Heart right ventricle (tissue), 16 donors: ENCODE results near the gene MAPK8IP3. TPM values are rescaled to one million over a fixed set of nuclear protein-coding genes. Genes with fewer than 3 reads are reported as not detected.

ENCODE experiments used
- ATAC-seq, 8 donors: fragments of 200-7000 bp; cut with Tn5 transposase; one replicate each; pipeline ENCODE4 v1.9.1; 2020; ENCODE audit warnings: mild to moderate bottlenecking in 8 of 8, moderate library complexity in 8 of 8, moderate number of reproducible peaks in 1 of 8
- DNase-seq, 2 donors: peaks; one replicate each; pipeline ENCODE4 v3.0.0-alpha.2; 2020
- H3K27ac ChIP-seq, 10 donors: fragments of 200-600 bp; sonication (generic) in 2 of 10; one replicate each; pipeline versions ENCODE4 v1.5.0 to v1.8.0; 2020 to 2022; ENCODE audit warnings: mild to moderate bottlenecking in 3 of 10
- H3K27me3 ChIP-seq, 7 donors: fragments of 200-600 bp; one replicate each; pipeline ENCODE4 v1.8.0; 2021 to 2022; ENCODE audit warnings: mild to moderate bottlenecking in 2 of 7
- H3K36me3 ChIP-seq, 9 donors: fragments of 200-600 bp; sonication (generic) in 1 of 9; one replicate each; pipeline versions ENCODE4 v1.5.0 to v1.8.0; 2020 to 2022; ENCODE audit warnings: mild to moderate bottlenecking in 2 of 9
- H3K4me1 ChIP-seq, 9 donors: fragments of 200-600 bp; sonication (generic) in 1 of 9; one replicate each; pipeline versions ENCODE4 v1.5.0 to v1.8.0; 2020 to 2022; ENCODE audit warnings: mild to moderate bottlenecking in 4 of 9
- H3K4me3 ChIP-seq, 10 donors: fragments of 200-600 bp; sonication (generic) in 2 of 10; one replicate each; pipeline versions ENCODE4 v1.5.0 to v1.8.0; 2020 to 2022; ENCODE audit warnings: mild to moderate bottlenecking in 7 of 10, moderate library complexity in 2 of 10
- H3K9me3 ChIP-seq, 11 donors: fragments of 200-600 bp in 10 of 11; sonication (generic) in 2 of 11; one replicate each; pipeline versions ENCODE4 v1.5.0 to v1.8.0; 2013 to 2022; ENCODE audit warnings: mild to moderate bottlenecking in 2 of 11, control low read depth in 1 of 11, moderate library complexity in 1 of 11
- WGBS, 2 donors: extraction: QIAGEN DNeasy Blood & Tissue Kit; methylation state at CpG; one replicate each; pipeline ENCODE4 v1.1.7; 2013; ENCODE audit warnings: inconsistent platforms in 1 of 2; 5-methylcytosine and 5-hydroxymethylcytosine counted together
- intact Hi-C, 10 donors: fragments of 100-400 bp; cut with DNase I; formaldehyde crosslinking; loops; one replicate each; pipeline versions ENCODE4 v1.11.1 to v1.14.2; 2022
- polyA plus RNA-seq, 2 donors: library from polyadenylated mRNA; stranded (reverse); fragments of 200-250 nt; gene quantifications; one replicate each; pipeline ENCODE4 v1.2.3, GENCODE V29; 2013
- total RNA-seq, 10 donors: library from RNA; stranded (reverse); fragmentation: NEBNext Ultra II Directional in 3 of 10; extraction: Animal tissue kit (Norgen Biotek cat#: 25700) in 3 of 10; gene quantifications; one replicate each; pipeline versions ENCODE4 v1.2.1 to v1.2.4, GENCODE V29; 2021 to 2023
- TF ChIP-seq, protein P1 (sequence below), 9 donors: fragments of 200-600 bp; sonication (generic) in 2 of 9; IDR thresholded peaks; one replicate each; pipeline versions ENCODE4 v1.5.0 to v1.8.0; 2021 to 2022; ENCODE audit warnings: antibody characterized with exemption in 9 of 9, mild to moderate bottlenecking in 5 of 9, moderate library complexity in 1 of 9
- donor health status: Arrhythmogenic right ventricular cardiomyopathy.
- donor health status: ischemic (EF 13 %, LVEDD 7.1; RV severe dilation, severe dysfunction).
- donor health status: healthy with polysubstance abuse.
- donor health status: DM: no; HTN: yes; CAD: no.
- donor health status: DM: no; HTN: no; CAD: no.
- donor health status: ischemic (EF 25% LVEDD 6.9; RV normal size, moderate dysfunction).
- donor health status: ischemic (EF 25% LVEDD 5.7; RV mildly dilated, moderate dysfunction).
- donor health status: healthy.
- donor health status: DM: yes; HTN: yes; CAD: no.
- donor health status: Ischemic cardiomyopathy.
- donor health status: ischemic (EF 35%, LVEDD 5.7; RV mildly dilated, moderate dysfunction).
- donor health status: nonischemic (EF 11% LVEDD 7.7; RV severe dilation, severe dysfunction).
- donor health status: DM: yes; HTN: yes; CAD: no.
- donor health status: PGD.
- donor health status: ischemic (EF 29% LVEDD 5.4; RV normal size, mild dysfunction).
- donor health status: nonischemic (EF 23%, LVEDD 6.1; RV moderate dilation, normal function).

MAPK8IP3 gene
- total and polyA plus RNA-seq, 12 donors = 31.2 to 126 (median 71.7) TPM

DNA sequence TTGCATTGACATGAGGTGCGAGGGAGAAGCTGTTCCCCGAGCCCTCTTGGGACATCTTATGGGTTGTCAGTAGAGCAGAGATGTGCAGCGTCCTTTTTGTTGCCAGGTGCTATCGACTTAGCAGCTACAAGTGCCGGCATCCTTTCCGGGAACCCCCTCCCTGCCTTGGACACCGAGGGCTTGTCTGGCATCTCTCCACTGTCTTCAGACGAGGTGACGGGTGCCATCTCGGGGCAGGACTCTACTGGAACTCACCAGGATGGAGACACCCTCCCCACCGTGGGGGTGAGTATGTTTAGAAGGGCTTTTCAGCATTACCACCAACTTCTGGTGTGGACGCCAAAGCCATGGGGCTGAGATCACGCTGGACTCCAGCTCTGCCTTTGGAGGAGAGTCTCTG is 39.7 kb upstream of the MAPK8IP3 start:
- no peaks in the 10 kb centered on the region for H3K4me1 ChIP-seq
- H3K9me3 ChIP-seq = no peaks in the 10 kb centered on the region
- TF ChIP-seq, protein P1, sequence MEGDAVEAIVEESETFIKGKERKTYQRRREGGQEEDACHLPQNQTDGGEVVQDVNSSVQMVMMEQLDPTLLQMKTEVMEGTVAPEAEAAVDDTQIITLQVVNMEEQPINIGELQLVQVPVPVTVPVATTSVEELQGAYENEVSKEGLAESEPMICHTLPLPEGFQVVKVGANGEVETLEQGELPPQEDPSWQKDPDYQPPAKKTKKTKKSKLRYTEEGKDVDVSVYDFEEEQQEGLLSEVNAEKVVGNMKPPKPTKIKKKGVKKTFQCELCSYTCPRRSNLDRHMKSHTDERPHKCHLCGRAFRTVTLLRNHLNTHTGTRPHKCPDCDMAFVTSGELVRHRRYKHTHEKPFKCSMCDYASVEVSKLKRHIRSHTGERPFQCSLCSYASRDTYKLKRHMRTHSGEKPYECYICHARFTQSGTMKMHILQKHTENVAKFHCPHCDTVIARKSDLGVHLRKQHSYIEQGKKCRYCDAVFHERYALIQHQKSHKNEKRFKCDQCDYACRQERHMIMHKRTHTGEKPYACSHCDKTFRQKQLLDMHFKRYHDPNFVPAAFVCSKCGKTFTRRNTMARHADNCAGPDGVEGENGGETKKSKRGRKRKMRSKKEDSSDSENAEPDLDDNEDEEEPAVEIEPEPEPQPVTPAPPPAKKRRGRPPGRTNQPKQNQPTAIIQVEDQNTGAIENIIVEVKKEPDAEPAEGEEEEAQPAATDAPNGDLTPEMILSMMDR (IDR thresholded peaks at IDR 0.05) = no peak
- intact Hi-C loops = no loop called here
- peaks cover 10 to 99% (median 92%) of the 10 kb centered on the region in 9 donors for H3K36me3 ChIP-seq
- H3K27ac ChIP-seq = no peak overlapping the region
- H3K27me3 ChIP-seq = no peaks in the 10 kb centered on the region
- H3K4me3 ChIP-seq = no peak overlapping the region
- 93% methylated on average over 13 of the region's 13 CpGs for WGBS, 2 donors
- ATAC-seq (no peak), DNase-seq (no peak)

DNA sequence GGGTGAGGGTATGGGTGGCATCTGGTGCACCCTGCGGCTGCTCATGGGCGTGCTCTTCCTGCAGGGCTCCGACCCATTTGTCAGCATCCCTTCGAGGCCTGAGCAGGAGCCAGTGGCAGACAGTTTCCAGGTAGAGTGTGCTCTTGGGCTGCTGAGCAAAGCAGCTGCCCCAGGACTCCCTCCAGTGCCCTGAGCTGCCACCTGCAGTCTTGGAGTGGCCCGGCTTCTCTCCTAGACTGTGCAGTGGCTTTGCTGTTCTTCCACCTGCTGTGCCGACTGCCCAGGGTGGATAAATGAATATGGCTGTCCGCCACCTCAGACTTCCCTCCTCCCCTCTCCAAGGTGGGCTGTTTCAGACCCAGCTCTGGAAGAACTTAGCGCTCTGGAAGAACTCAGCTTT is 38.7 kb upstream of the MAPK8IP3 start:
- TF ChIP-seq, protein P1 (IDR thresholded peaks at IDR 0.05) = no peak
- 89 to 94% methylated on average over 8 of the region's 8 CpGs for WGBS, 2 donors
- no peak overlapping the region for H3K27ac ChIP-seq

DNA sequence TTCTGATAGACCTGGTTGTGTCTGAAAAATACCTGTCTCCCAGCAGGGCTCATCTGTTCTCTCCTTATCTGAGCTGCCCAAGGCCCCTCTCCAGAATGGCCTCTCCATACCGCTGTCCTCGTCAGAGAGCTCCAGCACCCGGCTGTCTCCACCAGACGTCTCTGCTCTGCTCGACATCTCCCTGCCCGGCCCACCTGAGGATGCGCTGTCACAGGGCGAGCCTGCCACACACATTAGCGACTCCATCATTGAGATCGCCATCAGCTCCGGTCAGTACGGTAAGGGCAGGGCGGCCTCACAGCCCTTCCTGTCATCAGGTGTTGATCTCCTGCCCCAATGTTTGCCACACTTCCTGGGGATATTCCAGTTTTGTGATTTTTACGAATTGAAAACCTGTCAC is 38.1 kb upstream of the MAPK8IP3 start:
- Histone ChIP-seq H3K36me3 (peaks cover 10 to 100% (median 92%) of the 10 kb centered on the region in 9 donors), H3K27ac (no peak overlapping the region), H3K4me1 (no peaks in the 10 kb centered on the region), H3K9me3 (no peaks in the 10 kb centered on the region), H3K27me3 (no peaks in the 10 kb centered on the region), H3K4me3 (no peak overlapping the region)
- DNase-seq = no peak
- TF ChIP-seq, protein P1 (IDR thresholded peaks at IDR 0.05) = no peak
- intact Hi-C loops = no loop called here
- WGBS, 2 donors = 92 to 94% methylated on average over 14 of the region's 14 CpGs
- no peak for ATAC-seq

More for the DNA sequence above, 38.7 kb upstream of the MAPK8IP3 start:
- Histone ChIP-seq H3K4me1 (no peaks in the 10 kb centered on the region), H3K9me3 (no peaks in the 10 kb centered on the region), H3K36me3 (peaks cover 10 to 100% (median 92%) of the 10 kb centered on the region in 9 donors), H3K27me3 (no peaks in the 10 kb centered on the region), H3K4me3 (no peak overlapping the region)
- intact Hi-C loops = no loop called here
- no peak for DNase-seq
- no peak for ATAC-seq

DNA sequence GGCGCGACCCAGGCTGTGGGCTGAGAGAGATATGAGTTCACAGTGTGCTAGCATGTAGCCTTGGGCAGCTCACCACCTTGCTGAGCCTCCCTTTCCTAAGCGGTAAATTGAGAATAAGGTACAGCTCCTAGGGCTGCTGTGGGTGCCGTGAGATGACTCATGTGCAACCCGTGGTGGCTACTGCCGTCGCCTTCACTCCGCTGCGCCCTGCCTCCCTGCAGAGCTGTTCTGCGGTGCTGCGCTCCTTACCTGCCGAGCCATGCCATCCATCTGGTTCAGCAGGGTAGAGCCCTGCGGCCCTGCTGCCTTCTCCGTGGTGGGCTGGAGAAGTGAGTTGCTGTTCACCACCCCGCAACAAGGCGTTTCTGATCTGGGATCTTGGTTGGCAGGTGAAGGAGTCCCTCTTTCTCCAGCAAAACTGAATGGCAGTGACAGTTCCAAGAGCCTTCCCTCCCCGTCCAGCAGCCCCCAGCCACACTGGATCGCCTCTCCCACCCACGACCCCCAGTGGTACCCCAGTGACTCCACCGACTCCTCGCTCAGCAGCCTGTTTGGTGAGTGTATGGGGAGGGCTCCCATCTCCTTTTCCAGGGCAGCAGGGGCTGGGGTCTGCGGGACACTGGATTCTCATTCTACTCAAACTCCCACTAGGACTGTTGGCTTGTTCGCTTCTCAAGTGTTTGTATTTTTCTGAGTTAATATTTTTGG is 37.2 kb upstream of the MAPK8IP3 start:
- TF ChIP-seq, protein P1 (IDR thresholded peaks at IDR 0.05) = no peak
- DNase-seq = no peak

More for the DNA sequence above, 37.2 kb upstream of the MAPK8IP3 start:
- no peak for ATAC-seq
- Histone ChIP-seq H3K4me3 (no peak overlapping the region), H3K9me3 (no peaks in the 10 kb centered on the region), H3K4me1 (no peaks in the 10 kb centered on the region), H3K27me3 (no peaks in the 10 kb centered on the region), H3K27ac (no peak overlapping the region), H3K36me3 (peaks cover 10 to 98% (median 85%) of the 10 kb centered on the region in 9 donors)
- WGBS, 2 donors = 94 to 95% methylated on average over 23 of the region's 23 CpGs
- intact Hi-C loops = no loop called here
